HCT116 (cell line): ENCODE data around the gene KLHL15.

Source experiments
- CTCF ChIP-seq, 3 experiments: fragments of 200-600 bp in 1 of 3; sonication (generic) in 1 of 3; IDR thresholded peaks in 2 of 3; conservative IDR thresholded peaks in 1 of 3; 2 replicates each; pipeline ENCODE4 v1.5.1; 2012 to 2017; ENCODE audit warnings: low read depth in 2 of 3, low read length in 2 of 3, antibody characterized with exemption in 1 of 3, borderline replicate concordance in 1 of 3, control low read depth in 1 of 3, mild to moderate bottlenecking in 1 of 3, mixed read lengths in 1 of 3, mixed run types in 1 of 3, moderate library complexity in 1 of 3; ENCODE audit not compliant: insufficient read depth in 1 of 3
- EZH2 ChIP-seq: fragments of 200-600 bp; sonication (generic); IDR thresholded peaks from 2 replicates; pipeline ENCODE4 v1.6.1; 2017; ENCODE audit warnings: antibody characterized with exemption, mixed run types
- EZH2phosphoT487 ChIP-seq: fragments of 200-600 bp; IDR thresholded peaks from 2 replicates; pipeline ENCODE4 v1.6.1; 2018; ENCODE audit warnings: antibody characterized with exemption, borderline replicate concordance
- JUND ChIP-seq: IDR thresholded peaks from 2 replicates; pipeline ENCODE4 v1.6.1; 2012
- POLR2A ChIP-seq: IDR thresholded peaks from 2 replicates; pipeline ENCODE4 v1.7.0; 2011; ENCODE audit warnings: borderline replicate concordance; ENCODE audit not compliant: insufficient read depth, insufficient read length; ENCODE audit errors: extremely low read depth
- RAD21 ChIP-seq: IDR thresholded peaks from 2 replicates; pipeline ENCODE4 v1.6.1; 2012; ENCODE audit warnings: low read depth, mild to moderate bottlenecking
- SIN3A ChIP-seq: IDR thresholded peaks from 2 replicates; pipeline ENCODE4 v1.6.1; 2012; ENCODE audit warnings: low read depth
- SP1 ChIP-seq: IDR thresholded peaks from 2 replicates; pipeline ENCODE4 v1.6.1; 2012; ENCODE audit warnings: low read depth
- YY1 ChIP-seq: IDR thresholded peaks from 2 replicates; pipeline ENCODE4 v1.6.1; 2011; ENCODE audit warnings: low read length, low read depth, moderate library complexity, mild to moderate bottlenecking; ENCODE audit not compliant: insufficient replicate concordance; ENCODE audit errors: extremely low read depth
- ZBTB33 ChIP-seq: IDR thresholded peaks from 2 replicates; pipeline ENCODE4 v1.6.1; 2011; ENCODE audit warnings: mild to moderate bottlenecking, low read length, moderate library complexity; ENCODE audit not compliant: insufficient replicate concordance; ENCODE audit errors: extremely low read depth
- TF ChIP-seq, protein P1 (sequence below): IDR thresholded peaks from 2 replicates; pipeline ENCODE4 v1.6.1; 2012
- TF ChIP-seq, protein P2 (sequence below): IDR thresholded peaks from 2 replicates; pipeline ENCODE4 v1.6.1; 2012; ENCODE audit warnings: low read depth
- TF ChIP-seq, protein P3 (sequence below): IDR thresholded peaks from 2 replicates; pipeline ENCODE4 v1.6.1; 2012

DNA sequence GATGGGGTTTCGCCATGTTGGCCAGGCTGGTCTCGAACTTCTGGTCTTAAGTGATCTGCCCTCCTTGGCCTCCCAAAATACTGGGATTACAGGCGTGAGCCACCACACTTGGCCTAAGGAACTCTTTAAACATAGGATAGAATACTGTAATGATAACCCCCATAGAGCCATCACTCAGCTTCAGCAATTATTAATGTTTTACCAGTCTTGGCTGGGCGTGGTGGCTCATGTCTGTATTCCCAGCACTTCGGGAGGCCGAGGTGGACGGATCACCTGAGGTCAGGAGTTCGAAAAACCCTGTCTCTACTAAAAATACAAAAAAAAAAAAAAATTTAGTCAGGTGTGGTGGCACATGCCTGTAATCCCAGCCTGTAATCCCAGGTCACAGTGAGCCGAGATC lies 42.9 kb upstream of the KLHL15 start:
- no peak for TF ChIP-seq SP1
- TF ChIP-seq, protein P1, sequence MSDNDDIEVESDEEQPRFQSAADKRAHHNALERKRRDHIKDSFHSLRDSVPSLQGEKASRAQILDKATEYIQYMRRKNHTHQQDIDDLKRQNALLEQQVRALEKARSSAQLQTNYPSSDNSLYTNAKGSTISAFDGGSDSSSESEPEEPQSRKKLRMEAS = no peak
- no peak for TF ChIP-seq CTCF (IDR thresholded peaks at IDR 0.05 in 2 of 3, conservative IDR thresholded peaks at IDR 0.05 in 1 of 3; ENCODE audit: borderline replicate concordance in 1 of 3, insufficient read depth in 1 of 3, low read depth in 2 of 3, low read length in 2 of 3)
- TF ChIP-seq, protein P2, sequence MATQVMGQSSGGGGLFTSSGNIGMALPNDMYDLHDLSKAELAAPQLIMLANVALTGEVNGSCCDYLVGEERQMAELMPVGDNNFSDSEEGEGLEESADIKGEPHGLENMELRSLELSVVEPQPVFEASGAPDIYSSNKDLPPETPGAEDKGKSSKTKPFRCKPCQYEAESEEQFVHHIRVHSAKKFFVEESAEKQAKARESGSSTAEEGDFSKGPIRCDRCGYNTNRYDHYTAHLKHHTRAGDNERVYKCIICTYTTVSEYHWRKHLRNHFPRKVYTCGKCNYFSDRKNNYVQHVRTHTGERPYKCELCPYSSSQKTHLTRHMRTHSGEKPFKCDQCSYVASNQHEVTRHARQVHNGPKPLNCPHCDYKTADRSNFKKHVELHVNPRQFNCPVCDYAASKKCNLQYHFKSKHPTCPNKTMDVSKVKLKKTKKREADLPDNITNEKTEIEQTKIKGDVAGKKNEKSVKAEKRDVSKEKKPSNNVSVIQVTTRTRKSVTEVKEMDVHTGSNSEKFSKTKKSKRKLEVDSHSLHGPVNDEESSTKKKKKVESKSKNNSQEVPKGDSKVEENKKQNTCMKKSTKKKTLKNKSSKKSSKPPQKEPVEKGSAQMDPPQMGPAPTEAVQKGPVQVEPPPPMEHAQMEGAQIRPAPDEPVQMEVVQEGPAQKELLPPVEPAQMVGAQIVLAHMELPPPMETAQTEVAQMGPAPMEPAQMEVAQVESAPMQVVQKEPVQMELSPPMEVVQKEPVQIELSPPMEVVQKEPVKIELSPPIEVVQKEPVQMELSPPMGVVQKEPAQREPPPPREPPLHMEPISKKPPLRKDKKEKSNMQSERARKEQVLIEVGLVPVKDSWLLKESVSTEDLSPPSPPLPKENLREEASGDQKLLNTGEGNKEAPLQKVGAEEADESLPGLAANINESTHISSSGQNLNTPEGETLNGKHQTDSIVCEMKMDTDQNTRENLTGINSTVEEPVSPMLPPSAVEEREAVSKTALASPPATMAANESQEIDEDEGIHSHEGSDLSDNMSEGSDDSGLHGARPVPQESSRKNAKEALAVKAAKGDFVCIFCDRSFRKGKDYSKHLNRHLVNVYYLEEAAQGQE = no peak
- TF ChIP-seq, protein P3, sequence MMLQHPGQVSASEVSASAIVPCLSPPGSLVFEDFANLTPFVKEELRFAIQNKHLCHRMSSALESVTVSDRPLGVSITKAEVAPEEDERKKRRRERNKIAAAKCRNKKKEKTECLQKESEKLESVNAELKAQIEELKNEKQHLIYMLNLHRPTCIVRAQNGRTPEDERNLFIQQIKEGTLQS = no peak
- TF ChIP-seq SIN3A = no peak
- TF ChIP-seq POLR2A = no peak
- no peak for TF ChIP-seq EZH2
- no peak for TF ChIP-seq ZBTB33
- no peak for TF ChIP-seq YY1
- TF ChIP-seq JUND = no peak
- TF ChIP-seq RAD21 = no peak
- no peak for TF ChIP-seq EZH2phosphoT487
